ENCODE measurements around the gene C12orf57. TPM values are rescaled to one million over a fixed set of nuclear protein-coding genes. Genes with fewer than 3 reads are reported as not detected.
A peak's percentile ranks its signal among the peaks of the same experiment; 100 is the strongest.

C12orf57 gene
- total RNA-seq, 1 experiment from 2014 or later: 158 TPM

DNA sequence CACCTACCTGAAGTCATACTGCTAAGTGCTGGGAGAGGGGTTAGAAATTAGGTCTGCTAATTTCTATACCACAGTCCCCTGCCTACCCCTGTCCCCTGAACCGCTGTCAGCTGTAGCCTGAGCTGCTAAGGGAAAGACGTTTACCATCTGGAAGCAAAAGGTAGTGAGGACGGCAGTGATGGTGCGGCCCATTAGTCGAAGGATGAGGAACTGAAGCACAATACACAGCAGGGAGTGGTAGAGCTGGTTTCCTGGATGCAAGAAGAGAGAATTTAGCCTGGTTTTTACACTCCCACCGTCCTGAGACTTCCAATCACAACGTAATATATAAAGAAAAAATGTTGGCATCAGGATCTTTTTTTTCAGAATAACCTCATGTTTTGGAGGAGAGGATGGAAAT lies 38.7 kb downstream of the C12orf57 start:
- no peaks in the 10 kb centered on the region for H3K9me3 Mint-ChIP-seq
- H3K27me3 Mint-ChIP-seq (ENCODE audit: low read depth): no peaks in the 10 kb centered on the region
- H3K27ac Mint-ChIP-seq: peak overlapping the region; percentile 63
- no peak for DNase-seq (ENCODE audit: low spot score)
- CTCF ChIA-PET: interaction anchor here (0.9 to 1.5 kb wide), 3 partner anchors 36 to 110 kb away, joined by 3 to 5 read pairs (median 3); partner anchors contain the start of genes LPCAT3 and SPSB2
- peaks cover 36% of the 10 kb centered on the region for H3K36me3 Mint-ChIP-seq
- peaks cover 12% of the 10 kb centered on the region for H3K4me1 Mint-ChIP-seq
- H3K4me3 Mint-ChIP-seq: no peak overlapping the region
- TF ChIP-seq, protein P1, sequence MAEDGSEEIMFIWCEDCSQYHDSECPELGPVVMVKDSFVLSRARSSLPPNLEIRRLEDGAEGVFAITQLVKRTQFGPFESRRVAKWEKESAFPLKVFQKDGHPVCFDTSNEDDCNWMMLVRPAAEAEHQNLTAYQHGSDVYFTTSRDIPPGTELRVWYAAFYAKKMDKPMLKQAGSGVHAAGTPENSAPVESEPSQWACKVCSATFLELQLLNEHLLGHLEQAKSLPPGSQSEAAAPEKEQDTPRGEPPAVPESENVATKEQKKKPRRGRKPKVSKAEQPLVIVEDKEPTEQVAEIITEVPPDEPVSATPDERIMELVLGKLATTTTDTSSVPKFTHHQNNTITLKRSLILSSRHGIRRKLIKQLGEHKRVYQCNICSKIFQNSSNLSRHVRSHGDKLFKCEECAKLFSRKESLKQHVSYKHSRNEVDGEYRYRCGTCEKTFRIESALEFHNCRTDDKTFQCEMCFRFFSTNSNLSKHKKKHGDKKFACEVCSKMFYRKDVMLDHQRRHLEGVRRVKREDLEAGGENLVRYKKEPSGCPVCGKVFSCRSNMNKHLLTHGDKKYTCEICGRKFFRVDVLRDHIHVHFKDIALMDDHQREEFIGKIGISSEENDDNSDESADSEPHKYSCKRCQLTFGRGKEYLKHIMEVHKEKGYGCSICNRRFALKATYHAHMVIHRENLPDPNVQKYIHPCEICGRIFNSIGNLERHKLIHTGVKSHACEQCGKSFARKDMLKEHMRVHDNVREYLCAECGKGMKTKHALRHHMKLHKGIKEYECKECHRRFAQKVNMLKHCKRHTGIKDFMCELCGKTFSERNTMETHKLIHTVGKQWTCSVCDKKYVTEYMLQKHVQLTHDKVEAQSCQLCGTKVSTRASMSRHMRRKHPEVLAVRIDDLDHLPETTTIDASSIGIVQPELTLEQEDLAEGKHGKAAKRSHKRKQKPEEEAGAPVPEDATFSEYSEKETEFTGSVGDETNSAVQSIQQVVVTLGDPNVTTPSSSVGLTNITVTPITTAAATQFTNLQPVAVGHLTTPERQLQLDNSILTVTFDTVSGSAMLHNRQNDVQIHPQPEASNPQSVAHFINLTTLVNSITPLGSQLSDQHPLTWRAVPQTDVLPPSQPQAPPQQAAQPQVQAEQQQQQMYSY (CRISPR knock-in tag; IDR thresholded peaks at IDR 0.05): no peak
- TF ChIP-seq USF2 (CRISPR knock-in tag; IDR thresholded peaks at IDR 0.05) (no peak), E2F1 (CRISPR knock-in tag; IDR thresholded peaks at IDR 0.05) (no peak)
- POLR2A ChIA-PET: interaction anchor here (1.3 kb wide), 1 partner anchor 126 kb away, joined by 6 read pairs; no protein-coding TSS in a partner anchor
- ATAC-seq: peak; percentile 62

GRCh38 chr12:6987956-6988553 lies 44.2 kb downstream of the C12orf57 start:
- TF ChIP-seq NFE2L1 (CRISPR knock-in tag; IDR thresholded peaks at IDR 0.05): no peak
- no peak for TF ChIP-seq ATF1 (CRISPR knock-in tag; IDR thresholded peaks at IDR 0.05)
- no peak for TF ChIP-seq ATF3 (CRISPR knock-in tag; conservative IDR thresholded peaks at IDR 0.05)
- TF ChIP-seq ZNF263 (CRISPR knock-in tag; IDR thresholded peaks at IDR 0.05; ENCODE audit: low read depth): no peak
- TF ChIP-seq IRF2 (CRISPR knock-in tag; IDR thresholded peaks at IDR 0.05; ENCODE audit: borderline replicate concordance, low read depth): no peak
- TF ChIP-seq JAZF1 (CRISPR knock-in tag; IDR thresholded peaks at IDR 0.05): no peak
- no peak for TF ChIP-seq TCF7 (CRISPR knock-in tag; IDR thresholded peaks at IDR 0.05; ENCODE audit: low read depth)
- TF ChIP-seq, protein P2, sequence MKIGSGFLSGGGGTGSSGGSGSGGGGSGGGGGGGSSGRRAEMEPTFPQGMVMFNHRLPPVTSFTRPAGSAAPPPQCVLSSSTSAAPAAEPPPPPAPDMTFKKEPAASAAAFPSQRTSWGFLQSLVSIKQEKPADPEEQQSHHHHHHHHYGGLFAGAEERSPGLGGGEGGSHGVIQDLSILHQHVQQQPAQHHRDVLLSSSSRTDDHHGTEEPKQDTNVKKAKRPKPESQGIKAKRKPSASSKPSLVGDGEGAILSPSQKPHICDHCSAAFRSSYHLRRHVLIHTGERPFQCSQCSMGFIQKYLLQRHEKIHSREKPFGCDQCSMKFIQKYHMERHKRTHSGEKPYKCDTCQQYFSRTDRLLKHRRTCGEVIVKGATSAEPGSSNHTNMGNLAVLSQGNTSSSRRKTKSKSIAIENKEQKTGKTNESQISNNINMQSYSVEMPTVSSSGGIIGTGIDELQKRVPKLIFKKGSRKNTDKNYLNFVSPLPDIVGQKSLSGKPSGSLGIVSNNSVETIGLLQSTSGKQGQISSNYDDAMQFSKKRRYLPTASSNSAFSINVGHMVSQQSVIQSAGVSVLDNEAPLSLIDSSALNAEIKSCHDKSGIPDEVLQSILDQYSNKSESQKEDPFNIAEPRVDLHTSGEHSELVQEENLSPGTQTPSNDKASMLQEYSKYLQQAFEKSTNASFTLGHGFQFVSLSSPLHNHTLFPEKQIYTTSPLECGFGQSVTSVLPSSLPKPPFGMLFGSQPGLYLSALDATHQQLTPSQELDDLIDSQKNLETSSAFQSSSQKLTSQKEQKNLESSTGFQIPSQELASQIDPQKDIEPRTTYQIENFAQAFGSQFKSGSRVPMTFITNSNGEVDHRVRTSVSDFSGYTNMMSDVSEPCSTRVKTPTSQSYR (CRISPR knock-in tag; IDR thresholded peaks at IDR 0.05): no peak
- TF ChIP-seq ELF4 (CRISPR knock-in tag; IDR thresholded peaks at IDR 0.05; ENCODE audit: low read depth): no peak
- no peak for TF ChIP-seq CREB1 (CRISPR knock-in tag; IDR thresholded peaks at IDR 0.05)
- no peak for TF ChIP-seq TEAD1 (CRISPR knock-in tag; IDR thresholded peaks at IDR 0.05)
- TF ChIP-seq KAT7 (CRISPR knock-in tag; IDR thresholded peaks at IDR 0.05; ENCODE audit: borderline replicate concordance): no peak
- TF ChIP-seq ZNF232 (CRISPR knock-in tag; IDR thresholded peaks at IDR 0.05): no peak
- TF ChIP-seq GRHL2 (CRISPR knock-in tag; IDR thresholded peaks at IDR 0.05; ENCODE audit: insufficient replicate concordance, severe bottlenecking): no peak
- no peak for TF ChIP-seq USF2 (CRISPR knock-in tag; IDR thresholded peaks at IDR 0.05)
- CTCF ChIA-PET: interaction anchor here (1.2 kb wide), 1 partner anchor 19 kb away, joined by 3 read pairs; no protein-coding TSS in a partner anchor
- Mint-ChIP-seq H3K27ac (peak overlapping the region; percentile 32), H3K36me3 (peaks cover 20% of the 10 kb centered on the region), H3K4me1 (peaks cover under 1% of the 10 kb centered on the region; the same call in 1 of the 2 replicates), H3K9me3 (no peaks in the 10 kb centered on the region), H3K4me3 (no peak overlapping the region), H3K27me3 (ENCODE audit: low read depth) (no peaks in the 10 kb centered on the region)
- POLR2A ChIA-PET: no interaction called here
- no peak for ATAC-seq
- no peak for DNase-seq (ENCODE audit: low spot score)
